GM12873 (cell line): ENCODE results near the gene SEC16A.

ENCODE experiments used
- TF ChIP-seq, protein P1 (sequence below): IDR thresholded peaks from 2 replicates; pipeline ENCODE4 v1.5.1; 2012; ENCODE audit warnings: low read depth, mild to moderate bottlenecking, moderate library complexity, low read length, control low read depth; ENCODE audit not compliant: insufficient read depth; ENCODE audit errors: missing control alignments

Gene SEC16A

GRCh38 chr9:136508729-136509500, 26.1 kb upstream of the SEC16A start:
- TF ChIP-seq, protein P1, sequence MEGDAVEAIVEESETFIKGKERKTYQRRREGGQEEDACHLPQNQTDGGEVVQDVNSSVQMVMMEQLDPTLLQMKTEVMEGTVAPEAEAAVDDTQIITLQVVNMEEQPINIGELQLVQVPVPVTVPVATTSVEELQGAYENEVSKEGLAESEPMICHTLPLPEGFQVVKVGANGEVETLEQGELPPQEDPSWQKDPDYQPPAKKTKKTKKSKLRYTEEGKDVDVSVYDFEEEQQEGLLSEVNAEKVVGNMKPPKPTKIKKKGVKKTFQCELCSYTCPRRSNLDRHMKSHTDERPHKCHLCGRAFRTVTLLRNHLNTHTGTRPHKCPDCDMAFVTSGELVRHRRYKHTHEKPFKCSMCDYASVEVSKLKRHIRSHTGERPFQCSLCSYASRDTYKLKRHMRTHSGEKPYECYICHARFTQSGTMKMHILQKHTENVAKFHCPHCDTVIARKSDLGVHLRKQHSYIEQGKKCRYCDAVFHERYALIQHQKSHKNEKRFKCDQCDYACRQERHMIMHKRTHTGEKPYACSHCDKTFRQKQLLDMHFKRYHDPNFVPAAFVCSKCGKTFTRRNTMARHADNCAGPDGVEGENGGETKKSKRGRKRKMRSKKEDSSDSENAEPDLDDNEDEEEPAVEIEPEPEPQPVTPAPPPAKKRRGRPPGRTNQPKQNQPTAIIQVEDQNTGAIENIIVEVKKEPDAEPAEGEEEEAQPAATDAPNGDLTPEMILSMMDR = no peak

DNA sequence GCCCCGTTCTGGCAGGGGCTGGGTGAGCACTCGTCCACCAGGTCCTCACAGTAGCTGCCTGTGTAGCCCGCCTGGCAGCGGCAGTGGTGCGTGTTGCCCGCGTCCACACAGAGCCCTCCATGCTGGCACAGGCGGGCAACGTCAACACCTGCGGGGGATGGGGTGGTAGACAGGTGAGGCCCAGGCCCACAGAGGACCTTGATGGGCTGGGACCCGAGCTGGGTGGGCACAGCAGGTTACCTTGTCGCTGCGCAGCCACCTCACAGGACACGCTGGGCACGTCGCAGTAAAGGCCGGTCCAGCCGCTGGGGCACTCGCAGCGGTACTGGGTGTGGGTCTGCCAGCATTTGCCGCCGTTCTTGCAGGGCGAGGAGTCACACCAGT, 25.1 kb upstream of the SEC16A start:
- TF ChIP-seq, protein P1 = no peak

DNA sequence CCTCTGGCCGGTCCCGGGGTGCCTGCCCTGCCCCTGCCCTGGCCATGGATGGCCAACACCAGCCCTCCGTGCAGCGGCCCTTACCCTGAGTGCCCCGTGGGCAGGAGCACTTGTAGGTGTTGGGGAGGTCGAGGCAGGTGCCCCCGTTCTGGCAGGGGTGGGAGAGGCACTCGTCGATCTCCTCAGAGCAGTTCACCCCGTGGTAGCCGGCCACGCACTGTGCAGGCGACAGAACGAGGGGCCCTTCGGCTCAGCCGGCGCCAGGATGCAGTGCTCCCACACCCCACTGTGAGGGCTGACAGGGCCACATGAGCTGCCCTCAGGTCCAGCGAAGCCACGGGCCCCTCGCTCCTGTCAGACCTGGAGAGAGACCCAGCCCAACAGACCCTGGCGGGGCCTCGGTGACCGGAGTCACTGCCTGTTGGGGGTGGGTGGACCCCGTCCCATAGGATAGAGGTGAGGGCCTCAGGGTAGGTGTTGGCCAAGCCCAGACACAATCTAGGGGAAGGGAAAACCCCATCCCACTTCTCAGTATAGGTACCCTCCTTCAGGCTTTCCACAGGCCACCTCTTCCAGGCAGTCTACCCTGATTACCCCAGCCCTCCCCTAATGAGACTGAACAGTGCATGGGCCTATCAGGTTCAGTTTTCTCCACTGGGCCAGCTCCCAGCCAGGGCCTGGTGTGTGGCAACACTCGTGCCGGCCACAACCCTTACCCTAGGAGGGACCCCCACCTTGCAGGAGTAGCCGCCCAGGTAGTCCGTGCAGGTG, 24.6 kb upstream of the SEC16A start:
- TF ChIP-seq, protein P1 = no peak

DNA sequence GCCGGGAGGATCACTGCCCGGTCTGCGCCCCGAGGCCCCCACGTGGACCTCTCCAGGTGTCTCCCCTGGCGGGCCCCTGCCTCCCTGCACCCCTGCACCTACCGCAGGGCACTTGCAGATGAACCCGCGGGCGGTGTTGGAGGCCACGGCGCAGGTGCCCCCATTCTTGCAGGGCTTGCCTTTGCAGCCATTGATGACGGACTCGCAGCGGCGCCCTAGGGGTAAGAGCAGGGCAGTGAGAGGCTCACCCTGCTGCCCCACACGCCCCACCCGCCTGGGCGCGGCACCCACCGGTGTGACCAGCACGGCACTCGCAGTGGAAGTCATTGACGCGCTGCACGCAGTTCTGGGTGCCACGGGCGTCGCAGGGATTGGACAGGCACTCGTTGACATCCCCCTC, 23.6 kb upstream of the SEC16A start:
- TF ChIP-seq, protein P1 = no peak

GRCh38 chr9:136505406-136506403, 22.9 kb upstream of the SEC16A start:
- TF ChIP-seq, protein P1 = no peak

DNA sequence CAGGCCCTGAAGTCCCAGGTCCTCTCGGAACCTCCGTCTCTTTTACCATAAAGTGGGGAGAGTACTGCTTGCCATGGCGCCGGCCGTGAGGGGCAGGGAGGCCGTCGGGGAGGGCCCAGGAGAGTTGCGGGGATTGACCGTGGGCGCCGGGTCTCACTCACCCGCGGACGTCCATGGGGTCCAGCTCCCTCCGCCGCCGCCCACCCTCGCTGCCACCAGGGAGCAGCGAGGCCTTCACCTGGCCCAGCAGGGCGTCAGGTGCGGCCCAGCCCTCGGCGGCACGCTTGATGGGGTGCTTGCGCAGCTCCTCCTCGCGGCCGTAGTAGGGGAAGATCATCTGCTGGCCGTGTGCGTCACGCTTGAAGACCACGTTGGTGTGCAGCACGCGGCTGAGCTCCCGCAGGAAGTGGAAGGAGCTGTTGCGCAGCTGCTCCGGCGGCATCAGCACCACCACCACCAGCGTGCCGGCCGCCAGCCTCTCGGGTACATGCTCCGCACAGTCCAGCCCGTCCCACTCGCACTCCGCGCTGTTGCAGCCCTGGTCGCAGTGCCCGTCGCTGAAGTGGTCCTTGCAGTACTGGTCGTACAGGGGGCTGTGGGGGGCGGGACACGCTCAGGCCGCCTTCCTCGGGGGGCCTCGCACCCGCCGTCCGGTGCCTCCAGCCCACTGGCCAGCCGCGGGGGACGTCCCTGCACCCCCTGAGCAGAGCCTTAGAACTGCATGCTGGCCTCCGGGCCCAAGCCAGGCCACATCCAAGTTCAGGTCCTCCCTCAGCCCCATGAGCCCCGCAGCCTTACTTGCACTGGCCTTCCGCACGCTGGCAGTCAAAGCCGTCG, 21.9 kb upstream of the SEC16A start:
- TF ChIP-seq, protein P1 = no peak
